AG08395 (cell line): ENCODE results near the gene PACSIN1.
A peak's percentile ranks its signal among the peaks of the same experiment; 100 is the strongest.

Source experiments
- DNase-seq: peaks from one replicate; pipeline ENCODE4 v3.0.0; 2012; ENCODE audit warnings: mixed read lengths, low spot score

PACSIN1 gene

DNA sequence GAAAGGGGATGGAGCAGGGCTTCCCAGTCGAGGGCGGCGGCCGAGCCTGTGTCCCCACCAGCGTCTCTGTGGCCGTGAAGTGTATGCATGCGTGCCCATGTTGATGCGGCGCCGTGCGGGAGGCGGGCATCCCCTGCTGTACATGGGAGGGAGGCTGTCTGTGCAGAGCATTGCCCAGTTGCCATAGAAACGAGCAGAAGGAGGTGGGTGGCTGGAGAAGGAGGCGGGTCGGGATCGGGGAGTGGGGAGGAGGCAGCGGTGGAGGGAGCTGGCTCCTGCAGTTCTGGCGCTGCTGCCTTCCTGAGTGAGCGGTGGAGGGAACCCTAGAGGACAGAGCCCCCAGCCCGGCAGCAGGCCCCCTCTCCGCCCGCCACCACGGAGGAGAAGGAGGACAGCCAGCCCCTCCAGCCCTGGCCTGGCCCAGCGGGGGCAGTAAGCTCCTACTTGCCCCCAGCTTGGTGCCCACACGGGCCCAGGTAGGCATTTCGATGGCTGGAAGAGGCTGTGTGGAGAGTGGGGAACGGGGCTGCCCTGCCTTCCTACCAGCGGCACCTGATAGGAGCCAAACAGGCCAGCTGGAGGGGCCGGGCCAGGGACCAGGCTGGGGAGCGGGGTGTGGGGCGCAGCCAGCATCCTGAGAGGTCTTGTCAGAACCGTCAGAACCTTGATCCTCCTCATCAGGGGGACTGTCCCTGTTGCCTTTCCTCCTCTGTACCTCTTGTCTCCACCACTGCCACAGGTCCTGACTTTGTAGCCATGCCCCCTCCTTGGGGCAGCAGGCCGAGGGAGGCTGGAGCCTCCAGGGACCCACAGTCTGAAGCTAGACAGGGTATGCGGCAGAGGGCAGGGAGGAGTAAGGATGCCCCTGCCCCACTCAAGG lies 49.0 kb downstream of the PACSIN1 start:
- peak; percentile 54 for DNase-seq

GRCh38 chr6:34515473-34516387 lies 49.9 kb downstream of the PACSIN1 start:
- no peak for DNase-seq

- no peak for DNase-seq
Measured at GRCh38 chr6:34516391-34517324, 50.8 kb downstream of the PACSIN1 start.

- DNase-seq, result no peak
Measured at GRCh38 chr6:34517461-34517881, 51.6 kb downstream of the PACSIN1 start.

DNA sequence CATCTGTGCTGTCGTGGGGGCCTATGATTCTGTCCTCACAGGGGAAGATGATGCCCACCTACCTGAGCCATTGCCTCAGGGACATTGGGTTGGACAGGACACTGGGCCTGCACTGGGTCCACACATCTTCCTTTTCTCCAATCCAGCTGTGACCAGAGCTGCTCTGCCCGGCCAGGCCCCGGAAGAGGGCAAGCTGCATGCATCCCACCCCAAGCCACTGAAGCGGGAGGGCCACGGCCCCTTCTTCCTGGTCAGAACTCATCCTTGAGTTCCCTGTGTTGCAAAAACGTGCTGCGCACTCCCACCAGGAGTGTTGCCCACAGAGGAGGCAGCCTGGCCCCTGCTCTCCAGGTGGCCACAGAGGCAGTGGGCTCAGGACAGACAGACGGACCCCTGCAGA lies 52.1 kb downstream of the PACSIN1 start:
- DNase-seq, result no peak

DNA sequence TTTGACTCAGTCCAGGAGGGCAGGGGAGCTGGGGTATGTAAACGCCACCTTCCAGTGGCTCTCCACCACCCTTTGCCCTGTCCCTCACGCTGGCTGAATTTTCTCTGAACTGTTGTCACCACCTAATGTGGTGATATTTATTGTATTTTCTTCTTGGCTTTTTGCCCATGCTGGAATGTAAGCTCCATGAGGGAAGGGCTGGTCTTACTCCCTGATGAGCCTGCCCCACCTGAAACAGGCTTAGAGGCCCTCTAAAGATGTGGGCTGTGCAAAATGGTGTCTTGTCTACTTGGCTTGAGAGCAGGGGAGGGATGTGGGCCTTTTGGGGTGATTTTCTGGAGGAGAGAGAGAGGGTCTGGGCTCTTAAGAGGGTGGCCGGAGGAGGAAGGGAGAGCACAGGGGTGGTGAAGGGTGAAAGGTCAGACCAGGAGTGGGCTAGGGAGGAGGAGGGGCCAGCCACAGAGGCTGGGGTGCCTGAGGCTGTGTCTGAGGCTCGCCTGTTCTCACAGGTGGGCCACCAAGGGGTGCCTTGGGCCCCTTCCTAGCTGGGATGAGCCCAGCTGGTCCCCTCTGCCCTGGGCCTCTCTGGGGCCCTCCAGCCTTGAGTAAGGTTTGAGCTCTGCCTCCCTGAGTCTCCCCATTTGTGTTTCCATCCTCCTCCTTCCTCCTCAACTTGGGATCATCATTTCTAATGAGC lies 52.9 kb downstream of the PACSIN1 start:
- no peak for DNase-seq

DNA sequence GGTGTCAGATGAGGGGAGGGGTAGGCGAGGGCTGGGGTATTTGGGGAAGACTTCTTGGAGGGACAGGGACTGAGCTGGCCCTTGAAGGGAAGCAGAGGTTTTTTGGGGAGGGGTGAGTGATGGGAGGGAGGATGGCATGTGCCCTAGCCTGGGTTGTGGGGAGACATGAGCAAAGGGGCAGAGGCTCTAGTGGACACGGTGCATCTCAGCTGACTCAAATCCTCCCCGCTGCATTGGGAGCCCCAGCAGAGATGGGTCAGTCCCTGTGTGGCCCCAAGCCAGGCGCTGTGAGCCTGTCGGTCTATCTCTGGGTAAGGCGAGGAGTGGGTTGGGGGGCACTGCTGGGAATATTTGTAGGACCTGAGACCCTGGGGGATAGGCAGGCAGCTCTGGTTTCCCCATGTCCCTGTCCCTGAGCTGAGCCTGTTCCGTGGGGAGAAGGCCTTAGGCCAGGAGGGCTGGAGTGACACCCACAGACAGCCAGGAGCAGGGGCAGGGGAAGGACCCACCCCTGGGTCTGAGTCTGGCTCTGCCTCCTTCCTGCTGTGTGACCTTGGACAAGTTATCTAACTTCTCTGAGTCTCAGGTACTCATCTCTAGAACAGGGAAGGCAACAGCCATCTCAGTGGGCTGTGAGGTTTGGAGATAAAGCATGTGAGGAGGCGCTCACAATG lies 54.2 kb downstream of the PACSIN1 start:
- DNase-seq, result no peak

GRCh38 chr6:34520645-34521462 lies 55.0 kb downstream of the PACSIN1 start:
- no peak for DNase-seq

DNA sequence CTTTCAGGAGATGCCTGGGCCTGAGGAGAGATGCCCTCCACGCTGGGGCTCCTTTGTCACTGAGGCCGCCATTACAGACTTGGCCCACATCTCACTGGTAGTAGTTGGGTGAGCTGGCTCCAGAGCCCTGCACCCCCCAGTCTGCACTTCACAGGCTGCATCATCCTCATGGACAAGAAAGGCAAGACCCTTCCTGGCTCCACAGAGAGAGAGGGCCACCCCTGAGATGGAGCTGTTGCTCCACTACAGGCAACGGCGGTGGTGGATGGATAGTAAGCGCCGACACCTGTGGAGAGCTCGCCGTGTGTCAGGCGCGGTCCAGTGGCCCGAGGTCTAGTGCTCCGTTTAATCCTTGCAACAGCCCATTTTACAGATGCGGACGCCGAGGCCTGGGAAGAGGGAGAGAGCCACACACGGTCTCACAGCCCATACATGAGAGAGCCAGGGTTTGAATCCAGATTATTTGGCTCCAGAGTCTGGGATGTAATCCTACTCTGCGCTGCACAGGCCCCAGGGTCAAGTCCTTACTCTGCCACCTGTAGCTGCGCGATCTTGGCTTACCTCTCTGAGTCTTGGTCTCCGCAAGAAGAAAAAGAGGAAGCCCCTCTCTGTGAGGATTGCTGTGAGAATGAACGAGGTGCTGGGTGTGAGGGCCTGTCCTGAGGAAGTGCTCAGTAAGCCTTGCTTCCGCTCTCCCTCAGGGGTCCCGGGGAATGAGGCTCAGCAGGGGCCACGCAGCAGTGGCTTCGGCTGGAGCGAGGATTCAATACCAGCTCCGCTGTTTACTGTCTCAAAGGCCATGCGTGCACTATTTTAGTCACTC lies 55.8 kb downstream of the PACSIN1 start:
- DNase-seq, result no peak

- no peak for DNase-seq
Measured at GRCh38 chr6:34522761-34523160, 56.9 kb downstream of the PACSIN1 start.

DNA sequence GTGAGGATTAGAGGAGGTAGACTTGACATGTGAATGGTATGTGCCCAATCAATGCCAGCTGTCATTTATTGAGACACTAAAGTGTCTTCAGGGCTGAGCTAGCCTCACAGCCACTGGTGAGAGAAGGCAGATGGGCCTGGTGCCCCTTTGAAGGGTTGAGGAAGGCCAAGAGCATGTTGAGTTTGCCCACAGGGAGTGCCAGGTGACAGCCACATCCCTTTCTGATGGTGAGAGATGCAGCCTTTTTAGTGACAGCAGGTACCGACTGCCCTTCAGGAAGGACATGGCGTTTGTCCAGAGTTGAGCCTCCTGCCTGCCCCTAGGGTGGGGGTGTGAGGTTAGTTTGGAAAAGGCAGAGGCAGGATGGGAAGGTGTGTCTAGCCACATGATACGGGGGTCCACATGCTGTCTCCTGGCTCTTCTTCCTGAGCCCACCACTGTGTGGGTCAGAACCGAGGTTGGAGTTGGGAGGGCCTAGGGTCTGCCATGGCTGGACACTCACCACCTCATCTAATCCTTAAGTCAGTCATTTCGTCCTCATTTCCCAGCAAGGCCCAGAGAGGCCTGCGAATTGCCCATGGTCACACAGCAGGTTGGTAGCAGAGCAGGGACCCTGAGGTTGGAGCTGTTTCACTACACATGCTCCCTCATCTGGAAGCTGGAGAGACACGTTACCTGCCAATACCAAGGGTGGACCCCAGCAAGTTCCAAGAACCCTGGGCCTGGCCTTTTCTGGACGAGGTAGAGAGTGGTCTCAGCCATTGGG lies 57.7 kb downstream of the PACSIN1 start:
- no peak for DNase-seq

GRCh38 chr6:34524499-34524898 lies 58.6 kb downstream of the PACSIN1 start:
- DNase-seq, result no peak

DNA sequence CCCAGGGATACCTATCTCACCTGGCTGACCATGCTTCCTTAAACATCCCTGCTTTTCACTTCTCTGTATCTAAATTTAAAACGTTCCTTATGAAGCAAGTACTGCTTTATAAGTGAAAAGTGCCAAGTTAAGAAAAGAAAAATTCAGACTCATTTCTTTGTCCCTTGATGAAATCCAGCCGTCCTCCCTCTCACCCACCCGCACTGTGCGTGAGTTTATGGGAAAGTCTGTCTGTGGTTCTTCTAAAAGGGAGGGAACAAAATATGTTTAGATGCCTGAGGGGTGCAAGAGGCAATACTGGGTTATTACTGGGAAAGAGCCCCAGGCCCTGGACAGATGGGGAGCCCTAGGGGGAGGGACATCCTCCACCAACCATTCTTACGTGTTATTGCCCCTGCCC lies 59.1 kb downstream of the PACSIN1 start:
- DNase-seq, result no peak

- DNase-seq, result no peak
Measured at GRCh38 chr6:34525431-34526175, 59.7 kb downstream of the PACSIN1 start.

- DNase-seq, result no peak
Measured at GRCh38 chr6:34526241-34526972, 60.5 kb downstream of the PACSIN1 start.

DNA sequence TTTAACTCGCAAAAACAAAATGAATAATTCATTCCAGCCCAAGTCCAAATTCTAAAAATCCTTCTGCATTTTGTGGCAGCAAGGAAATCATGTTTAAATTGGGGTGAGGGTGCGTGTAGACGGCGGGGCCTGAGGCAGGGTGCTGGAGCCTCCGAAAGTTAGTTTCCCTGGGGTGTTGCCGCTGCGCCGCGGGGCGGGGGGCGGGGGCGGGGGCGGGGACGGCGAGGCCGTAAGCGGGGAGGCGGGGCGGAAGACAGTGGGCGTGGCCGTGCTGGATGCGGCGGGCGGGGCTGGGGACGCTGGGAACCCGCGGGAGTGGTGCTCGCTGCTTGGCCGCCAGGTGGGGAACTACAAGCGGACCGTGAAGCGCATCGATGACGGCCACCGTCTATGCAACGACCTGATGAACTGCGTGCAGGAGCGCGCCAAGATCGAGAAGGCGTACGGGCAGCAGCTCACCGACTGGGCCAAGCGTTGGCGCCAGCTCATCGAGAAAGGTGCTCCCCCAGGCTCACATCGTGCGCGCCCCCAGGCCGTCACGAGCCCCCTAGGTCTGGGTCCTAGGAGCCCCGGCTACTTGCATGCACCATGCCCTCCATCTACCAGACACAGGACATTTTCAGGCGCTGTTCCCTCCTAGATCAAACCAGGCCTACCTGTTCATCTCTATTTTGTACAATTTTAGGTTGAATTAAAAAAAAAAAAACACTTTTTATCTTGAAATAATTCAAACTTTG lies 61.3 kb downstream of the PACSIN1 start:
- peak; percentile 98 for DNase-seq
